Measurements from ENCODE around the gene NUP93. TPM values are rescaled to one million over a fixed set of nuclear protein-coding genes. Genes with fewer than 3 reads are reported as not detected.

The NUP93 gene
- total RNA-seq, 1 donor from 2014 or later: 81.7 TPM

GRCh38 chr16:56684256-56684925 lies 45.5 kb upstream of the NUP93 start:
- Mint-ChIP-seq H3K4me1 (ENCODE audit: unreplicated experiment) (peaks cover 33% of the 10 kb centered on the region), H3K27ac (ENCODE audit: unreplicated experiment) (no peak overlapping the region), H3K27me3 (ENCODE audit: unreplicated experiment) (no peaks in the 10 kb centered on the region), H3K9me3 (ENCODE audit: unreplicated experiment) (peaks cover 9% of the 10 kb centered on the region), H3K4me3 (ENCODE audit: unreplicated experiment) (no peak overlapping the region), H3K36me3 (ENCODE audit: unreplicated experiment) (peaks cover 8% of the 10 kb centered on the region)
- TF ChIP-seq CTCF (IDR thresholded peaks at IDR 0.05): no peak
- DNase-seq (ENCODE audit: extremely low spot score, unreplicated experiment): no peak

GRCh38 chr16:56684926-56685590 lies 44.9 kb upstream of the NUP93 start:
- Mint-ChIP-seq H3K4me3 (ENCODE audit: unreplicated experiment) (no peak overlapping the region), H3K36me3 (ENCODE audit: unreplicated experiment) (peaks cover 8% of the 10 kb centered on the region), H3K27me3 (ENCODE audit: unreplicated experiment) (no peaks in the 10 kb centered on the region), H3K4me1 (ENCODE audit: unreplicated experiment) (peaks cover 38% of the 10 kb centered on the region), H3K27ac (ENCODE audit: unreplicated experiment) (no peak overlapping the region), H3K9me3 (ENCODE audit: unreplicated experiment) (peaks cover 9% of the 10 kb centered on the region)
- DNase-seq (ENCODE audit: extremely low spot score, unreplicated experiment): no peak
- TF ChIP-seq CTCF (IDR thresholded peaks at IDR 0.05): no peak

- Mint-ChIP-seq H3K36me3 (ENCODE audit: unreplicated experiment) (peaks cover 8% of the 10 kb centered on the region), H3K27me3 (ENCODE audit: unreplicated experiment) (no peaks in the 10 kb centered on the region)
- no peak for TF ChIP-seq CTCF (IDR thresholded peaks at IDR 0.05)
Measured at GRCh38 chr16:56686758-56687157, 43.2 kb upstream of the NUP93 start.

GRCh38 chr16:56688762-56689161 lies 41.2 kb upstream of the NUP93 start:
- peaks cover 9% of the 10 kb centered on the region for H3K9me3 Mint-ChIP-seq (ENCODE audit: unreplicated experiment)
- H3K27ac Mint-ChIP-seq (ENCODE audit: unreplicated experiment): no peak overlapping the region
- TF ChIP-seq CTCF (IDR thresholded peaks at IDR 0.05): no peak
- peaks cover 8% of the 10 kb centered on the region for H3K36me3 Mint-ChIP-seq (ENCODE audit: unreplicated experiment)
- no peaks in the 10 kb centered on the region for H3K27me3 Mint-ChIP-seq (ENCODE audit: unreplicated experiment)
- H3K4me3 Mint-ChIP-seq (ENCODE audit: unreplicated experiment): no peak overlapping the region
- no peak for DNase-seq (ENCODE audit: extremely low spot score, unreplicated experiment)
- peaks cover 39% of the 10 kb centered on the region for H3K4me1 Mint-ChIP-seq (ENCODE audit: unreplicated experiment)

More at GRCh38 chr16:56686758-56687157, 43.2 kb upstream of the NUP93 start:
- H3K4me3 Mint-ChIP-seq (ENCODE audit: unreplicated experiment): no peak overlapping the region
- H3K4me1 Mint-ChIP-seq (ENCODE audit: unreplicated experiment): peaks cover 44% of the 10 kb centered on the region
- DNase-seq (ENCODE audit: extremely low spot score, unreplicated experiment): no peak
- H3K9me3 Mint-ChIP-seq (ENCODE audit: unreplicated experiment): peaks cover 9% of the 10 kb centered on the region
- no peak overlapping the region for H3K27ac Mint-ChIP-seq (ENCODE audit: unreplicated experiment)

- Mint-ChIP-seq H3K36me3 (ENCODE audit: unreplicated experiment) (peaks cover 8% of the 10 kb centered on the region), H3K4me1 (ENCODE audit: unreplicated experiment) (peaks cover 35% of the 10 kb centered on the region), H3K4me3 (ENCODE audit: unreplicated experiment) (no peak overlapping the region), H3K9me3 (ENCODE audit: unreplicated experiment) (peaks cover 9% of the 10 kb centered on the region), H3K27me3 (ENCODE audit: unreplicated experiment) (no peaks in the 10 kb centered on the region), H3K27ac (ENCODE audit: unreplicated experiment) (peak overlapping the region; percentile 75)
- DNase-seq (ENCODE audit: extremely low spot score, unreplicated experiment): no peak
- no peak for TF ChIP-seq CTCF (IDR thresholded peaks at IDR 0.05)
Measured at GRCh38 chr16:56689171-56689570, 40.8 kb upstream of the NUP93 start.
